Measurements from ENCODE around the gene COG8.

DNA sequence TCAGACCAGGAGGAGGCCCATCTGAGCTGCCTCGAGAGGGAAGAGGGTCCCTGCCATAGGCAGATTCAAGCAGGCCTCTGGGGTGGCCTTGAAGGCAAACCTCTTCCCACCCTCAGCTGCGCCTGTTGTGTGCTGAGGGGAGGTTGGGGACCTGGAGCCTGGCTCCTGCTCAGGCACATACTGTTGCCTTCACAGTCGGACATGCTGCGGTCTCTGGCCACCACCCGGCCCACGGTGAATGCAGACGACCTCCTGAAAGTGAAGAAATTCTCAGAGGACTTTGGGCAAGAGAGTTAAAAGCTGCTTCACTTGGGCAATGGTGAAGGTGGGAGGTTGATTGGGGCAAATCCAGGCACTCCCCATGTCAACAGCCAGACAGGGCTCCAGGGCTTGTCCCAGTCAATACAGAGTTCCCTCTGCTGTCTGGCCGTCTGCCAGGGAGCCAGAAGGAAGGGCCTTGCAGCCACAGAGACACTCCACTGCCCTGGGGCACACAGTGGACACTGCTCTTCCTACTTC is 15.3 kb downstream of the COG8 start:
- TF ChIP-seq, protein P1, sequence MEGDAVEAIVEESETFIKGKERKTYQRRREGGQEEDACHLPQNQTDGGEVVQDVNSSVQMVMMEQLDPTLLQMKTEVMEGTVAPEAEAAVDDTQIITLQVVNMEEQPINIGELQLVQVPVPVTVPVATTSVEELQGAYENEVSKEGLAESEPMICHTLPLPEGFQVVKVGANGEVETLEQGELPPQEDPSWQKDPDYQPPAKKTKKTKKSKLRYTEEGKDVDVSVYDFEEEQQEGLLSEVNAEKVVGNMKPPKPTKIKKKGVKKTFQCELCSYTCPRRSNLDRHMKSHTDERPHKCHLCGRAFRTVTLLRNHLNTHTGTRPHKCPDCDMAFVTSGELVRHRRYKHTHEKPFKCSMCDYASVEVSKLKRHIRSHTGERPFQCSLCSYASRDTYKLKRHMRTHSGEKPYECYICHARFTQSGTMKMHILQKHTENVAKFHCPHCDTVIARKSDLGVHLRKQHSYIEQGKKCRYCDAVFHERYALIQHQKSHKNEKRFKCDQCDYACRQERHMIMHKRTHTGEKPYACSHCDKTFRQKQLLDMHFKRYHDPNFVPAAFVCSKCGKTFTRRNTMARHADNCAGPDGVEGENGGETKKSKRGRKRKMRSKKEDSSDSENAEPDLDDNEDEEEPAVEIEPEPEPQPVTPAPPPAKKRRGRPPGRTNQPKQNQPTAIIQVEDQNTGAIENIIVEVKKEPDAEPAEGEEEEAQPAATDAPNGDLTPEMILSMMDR (IDR thresholded peaks at IDR 0.05), result no peak
- no peak for TF ChIP-seq POLR2A (IDR thresholded peaks at IDR 0.05)

Data from ovary (tissue), 3 donors.